ENCODE results near the gene FITM1. TPM values are rescaled to one million over a fixed set of nuclear protein-coding genes. Genes with fewer than 3 reads are reported as not detected.

Gene FITM1
- total RNA-seq, 1 donor from 2014 or later = 0.59 TPM

DNA sequence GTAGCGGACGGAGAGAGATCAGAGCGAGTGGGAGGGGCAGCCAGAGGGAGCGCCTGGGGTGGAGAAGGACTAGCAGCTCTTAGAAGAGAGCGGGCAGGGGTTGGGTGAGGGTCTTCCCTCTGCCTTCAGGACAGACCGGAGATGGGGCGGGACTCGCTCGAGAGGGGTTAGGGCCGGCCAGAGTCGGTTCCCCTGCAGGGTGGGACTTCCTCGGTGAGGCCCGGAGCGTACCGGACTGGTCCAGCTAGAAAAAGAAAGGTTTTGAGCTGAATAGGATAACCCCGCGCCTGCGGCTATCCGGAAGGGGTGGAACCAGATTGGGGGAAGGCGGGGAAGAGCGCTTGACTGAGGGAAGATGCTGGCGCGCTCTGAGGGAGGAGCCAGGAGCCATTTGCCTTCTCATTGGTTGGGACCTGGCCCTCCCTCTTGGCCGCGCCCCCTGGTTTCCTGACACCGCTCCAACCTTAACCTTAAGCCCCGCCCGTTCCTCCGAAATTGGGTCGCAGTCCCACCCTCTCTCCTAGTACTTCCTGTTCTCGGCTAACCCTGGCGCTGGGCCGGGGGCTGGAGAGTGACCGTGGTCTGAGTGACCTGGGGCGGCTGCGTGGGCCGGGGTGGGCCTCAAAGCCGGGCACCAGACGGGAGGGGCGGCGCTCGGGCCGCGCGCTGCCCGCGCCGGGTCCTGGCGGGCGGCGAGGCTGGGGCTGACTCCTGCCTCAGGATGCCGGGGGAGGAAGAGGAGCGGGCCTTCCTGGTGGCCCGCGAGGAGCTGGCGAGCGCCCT, 16.7 kb downstream of the FITM1 start, which contains the start of gene RNF31:
Gene RNF31 (plus strand): TSS at position 521 of the 783 bp plus-strand sequence. CDS start 201 bp downstream, at position 722.
- DNase-seq (ENCODE audit: low spot score) = peak; percentile 90
- TF ChIP-seq CTCF (IDR thresholded peaks at IDR 0.05; ENCODE audit: unreplicated experiment) = no peak
- Mint-ChIP-seq H3K4me3 (ENCODE audit: unreplicated experiment) (peak within 1 kb of the TSS; percentile 96), H3K36me3 (ENCODE audit: low read depth, unreplicated experiment) (peaks cover 39% of the 10 kb centered on the region), H3K27me3 (ENCODE audit: unreplicated experiment) (peaks cover 17% of the 10 kb centered on the region), H3K4me1 (ENCODE audit: unreplicated experiment) (peaks cover 27% of the 10 kb centered on the region), H3K27ac (ENCODE audit: unreplicated experiment) (peak within 1 kb of the TSS; percentile 89), H3K9me3 (ENCODE audit: unreplicated experiment) (no peaks in the 10 kb centered on the region)

DNA sequence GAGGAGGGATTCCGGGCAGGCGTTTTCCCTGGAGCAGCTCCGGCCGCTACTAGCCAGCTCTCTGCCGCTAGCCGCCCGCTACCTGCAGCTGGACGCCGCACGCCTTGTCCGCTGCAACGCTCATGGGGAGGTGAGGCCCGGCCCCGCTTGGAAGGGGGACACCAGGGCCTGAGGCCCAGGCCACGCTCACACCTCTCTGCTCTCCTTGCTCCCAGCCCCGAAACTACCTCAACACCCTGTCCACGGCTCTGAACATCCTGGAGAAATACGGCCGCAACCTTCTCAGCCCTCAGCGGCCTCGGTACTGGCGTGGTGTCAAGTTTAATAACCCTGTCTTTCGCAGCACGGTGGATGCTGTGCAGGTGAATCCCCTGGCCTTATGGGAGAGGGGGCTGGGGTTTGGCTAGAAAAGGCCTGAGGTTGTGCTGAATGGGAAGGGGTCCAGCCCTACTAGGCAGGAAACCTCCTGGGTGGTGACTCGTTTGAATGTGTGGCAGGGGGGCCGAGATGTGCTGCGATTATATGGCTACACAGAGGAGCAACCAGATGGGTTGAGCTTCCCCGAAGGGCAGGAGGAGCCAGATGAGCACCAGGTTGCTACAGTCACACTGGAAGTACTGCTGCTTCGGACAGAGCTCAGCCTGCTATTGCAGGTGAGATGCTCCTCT, 17.4 kb downstream of the FITM1 start:
- peaks cover 38% of the 10 kb centered on the region for H3K36me3 Mint-ChIP-seq (ENCODE audit: low read depth, unreplicated experiment)
- H3K27ac Mint-ChIP-seq (ENCODE audit: unreplicated experiment) = peak overlapping the region; percentile 89
- H3K4me1 Mint-ChIP-seq (ENCODE audit: unreplicated experiment) = peaks cover 27% of the 10 kb centered on the region
- peak overlapping the region; percentile 94 for H3K4me3 Mint-ChIP-seq (ENCODE audit: unreplicated experiment)
- H3K9me3 Mint-ChIP-seq (ENCODE audit: unreplicated experiment) = no peaks in the 10 kb centered on the region
- peaks cover 17% of the 10 kb centered on the region for H3K27me3 Mint-ChIP-seq (ENCODE audit: unreplicated experiment)
- no peak for TF ChIP-seq CTCF (IDR thresholded peaks at IDR 0.05; ENCODE audit: unreplicated experiment)
- no peak for DNase-seq (ENCODE audit: low spot score)

- TF ChIP-seq CTCF (IDR thresholded peaks at IDR 0.05; ENCODE audit: unreplicated experiment) = no peak
- Mint-ChIP-seq H3K4me1 (ENCODE audit: unreplicated experiment) (peaks cover 27% of the 10 kb centered on the region), H3K27ac (ENCODE audit: unreplicated experiment) (no peak overlapping the region), H3K27me3 (ENCODE audit: unreplicated experiment) (peaks cover 15% of the 10 kb centered on the region), H3K36me3 (ENCODE audit: low read depth, unreplicated experiment) (peaks cover 29% of the 10 kb centered on the region), H3K9me3 (ENCODE audit: unreplicated experiment) (no peaks in the 10 kb centered on the region), H3K4me3 (ENCODE audit: unreplicated experiment) (peak overlapping the region; percentile 94)
- no peak for DNase-seq (ENCODE audit: low spot score)
Measured at GRCh38 chr14:24149302-24149969, 19.0 kb downstream of the FITM1 start.

- H3K27me3 Mint-ChIP-seq (ENCODE audit: unreplicated experiment) = peaks cover 18% of the 10 kb centered on the region
- peaks cover 33% of the 10 kb centered on the region for H3K36me3 Mint-ChIP-seq (ENCODE audit: low read depth, unreplicated experiment)
- H3K9me3 Mint-ChIP-seq (ENCODE audit: unreplicated experiment) = no peaks in the 10 kb centered on the region
- DNase-seq (ENCODE audit: low spot score) = no peak
- no peak for TF ChIP-seq CTCF (IDR thresholded peaks at IDR 0.05; ENCODE audit: unreplicated experiment)
- peaks cover 33% of the 10 kb centered on the region for H3K4me1 Mint-ChIP-seq (ENCODE audit: unreplicated experiment)
- H3K27ac Mint-ChIP-seq (ENCODE audit: unreplicated experiment) = no peak overlapping the region
- H3K4me3 Mint-ChIP-seq (ENCODE audit: unreplicated experiment) = no peak overlapping the region
Measured at GRCh38 chr14:24150061-24150460, 19.6 kb downstream of the FITM1 start.

All from endothelial cell (in vitro differentiated cells).